GM15510 (cell line): Measurements from ENCODE around the gene GCGR.

Experiments
- POLR2A ChIP-seq: IDR thresholded peaks from 3 replicates; pipeline ENCODE4 v1.6.1; 2011; ENCODE audit warnings: borderline replicate concordance; ENCODE audit not compliant: insufficient read length; ENCODE audit errors: extremely low read depth

Gene GCGR

GRCh38 chr17:81845881-81846742 is 42.2 kb downstream of the GCGR start:
- no peak for TF ChIP-seq POLR2A

- TF ChIP-seq POLR2A: no peak
Observed at GRCh38 chr17:81846743-81847689, 43.1 kb downstream of the GCGR start.

- TF ChIP-seq POLR2A: no peak
Observed at GRCh38 chr17:81849457-81849856, 45.5 kb downstream of the GCGR start.

GRCh38 chr17:81851423-81851822 is 47.5 kb downstream of the GCGR start:
- TF ChIP-seq POLR2A: no peak

GRCh38 chr17:81852237-81852636 is 48.3 kb downstream of the GCGR start:
- TF ChIP-seq POLR2A: no peak

GRCh38 chr17:81854974-81855774 is 51.2 kb downstream of the GCGR start:
- TF ChIP-seq POLR2A: no peak

- no peak for TF ChIP-seq POLR2A
Observed at GRCh38 chr17:81858170-81858966, 54.4 kb downstream of the GCGR start.

GRCh38 chr17:81858967-81859905 is 55.3 kb downstream of the GCGR start:
- TF ChIP-seq POLR2A: no peak

- TF ChIP-seq POLR2A: peak; percentile 97
Observed at GRCh38 chr17:81859906-81860755, 56.2 kb downstream of the GCGR start, which contains the start of gene P4HB. P4HB (minus strand) TSS chr17:81860535; CDS start chr17:81860471, 64 bp downstream.

GRCh38 chr17:81860756-81861568 is 57.0 kb downstream of the GCGR start:
- TF ChIP-seq POLR2A: peak; percentile 94

- no peak for TF ChIP-seq POLR2A
Observed at GRCh38 chr17:81863123-81863675, 59.2 kb downstream of the GCGR start.
